Astrocyte of the spinal cord (primary cell): ENCODE results near the gene DYRK1B.

Experiments used
- DNase-seq: peaks from one replicate; pipeline ENCODE4 v3.0.0; 2011; ENCODE audit warnings: low read depth, low spot score
- H3K4me3 ChIP-seq: 2 replicates; pipeline ENCODE4 v1.5.1; 2011; ENCODE audit warnings: low read depth, mild to moderate bottlenecking, low read length, moderate library complexity
- CTCF ChIP-seq: IDR thresholded peaks from 2 replicates; pipeline ENCODE4 v1.5.1; 2012; ENCODE audit warnings: low read depth, mild to moderate bottlenecking, low read length, inconsistent platforms
- in situ Hi-C: cut with HindIII; loops from 2 replicates; pipeline ENCODE4 v1.10.0; 2017; ENCODE audit warnings: low sequenced_read_pairs

Gene DYRK1B

GRCh38 chr19:39848392-39848791, 14.4 kb upstream of the DYRK1B start:
- no peak overlapping the region for H3K4me3 ChIP-seq
- DNase-seq, result no peak
- in situ Hi-C loops, result no loop called here
- no peak for TF ChIP-seq CTCF

DNA sequence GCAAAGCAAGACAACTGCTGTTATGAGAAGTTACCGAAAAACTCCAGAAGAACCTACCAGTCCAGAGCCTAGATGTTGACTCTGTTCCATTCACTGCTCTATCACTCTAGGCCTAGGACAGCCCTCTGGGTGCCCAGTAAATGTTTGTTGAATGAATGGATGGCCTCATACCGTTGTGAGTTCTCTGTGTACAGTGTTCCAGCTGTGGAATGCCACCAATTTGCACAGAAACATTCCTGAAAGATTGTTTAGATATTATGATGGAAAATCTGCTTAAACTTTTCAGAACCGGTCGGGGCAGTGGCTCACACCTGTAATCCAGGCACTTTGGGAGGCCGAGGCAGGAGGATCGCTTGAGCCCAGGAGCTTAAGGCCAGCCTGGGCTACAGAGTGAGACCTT, 13.6 kb upstream of the DYRK1B start:
- H3K4me3 ChIP-seq, result no peak overlapping the region
- in situ Hi-C loops, result no loop called here
- no peak for DNase-seq
- TF ChIP-seq CTCF, result no peak

DNA sequence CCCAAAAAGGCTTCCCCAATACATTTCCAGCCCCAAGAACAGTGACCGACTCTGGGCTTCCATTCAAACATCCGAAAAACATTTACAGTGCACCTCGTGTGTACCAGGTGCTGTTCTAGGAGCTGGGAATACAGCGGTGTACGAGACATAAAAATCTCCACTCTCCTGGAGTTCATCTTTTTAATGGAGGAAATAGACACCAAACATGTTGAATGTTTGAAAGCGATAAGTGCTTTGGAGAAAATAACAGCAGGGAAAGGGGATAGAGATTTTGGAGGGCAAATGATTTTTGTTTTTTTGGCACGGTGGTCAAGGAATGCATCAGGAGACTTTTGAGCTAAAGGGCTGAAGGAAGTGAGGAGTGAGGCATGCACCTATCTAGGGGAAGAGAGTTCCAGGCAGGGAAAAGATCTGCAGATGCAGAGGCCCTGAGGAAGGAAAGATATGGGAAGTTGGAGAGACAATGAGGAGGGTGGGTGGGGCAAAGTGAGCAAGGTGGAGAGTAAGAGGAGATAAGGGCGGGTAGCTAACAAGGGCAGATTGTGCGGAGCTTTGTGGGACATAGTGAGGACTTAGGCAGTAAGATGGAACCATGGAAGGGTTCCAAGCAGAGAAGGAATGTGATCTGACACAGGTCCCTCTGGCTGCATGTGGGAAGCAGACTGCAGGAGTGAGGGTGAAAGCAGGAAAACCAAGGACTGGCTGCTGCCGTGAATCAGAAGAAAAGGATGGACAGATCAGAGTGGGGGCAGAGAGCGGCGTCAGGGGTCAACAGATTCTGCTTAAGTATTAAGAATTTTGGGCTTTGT, 12.9 kb upstream of the DYRK1B start:
- peak overlapping the region; percentile 83 for H3K4me3 ChIP-seq
- TF ChIP-seq CTCF, result no peak
- in situ Hi-C loops, result no loop called here
- DNase-seq, result no peak

DNA sequence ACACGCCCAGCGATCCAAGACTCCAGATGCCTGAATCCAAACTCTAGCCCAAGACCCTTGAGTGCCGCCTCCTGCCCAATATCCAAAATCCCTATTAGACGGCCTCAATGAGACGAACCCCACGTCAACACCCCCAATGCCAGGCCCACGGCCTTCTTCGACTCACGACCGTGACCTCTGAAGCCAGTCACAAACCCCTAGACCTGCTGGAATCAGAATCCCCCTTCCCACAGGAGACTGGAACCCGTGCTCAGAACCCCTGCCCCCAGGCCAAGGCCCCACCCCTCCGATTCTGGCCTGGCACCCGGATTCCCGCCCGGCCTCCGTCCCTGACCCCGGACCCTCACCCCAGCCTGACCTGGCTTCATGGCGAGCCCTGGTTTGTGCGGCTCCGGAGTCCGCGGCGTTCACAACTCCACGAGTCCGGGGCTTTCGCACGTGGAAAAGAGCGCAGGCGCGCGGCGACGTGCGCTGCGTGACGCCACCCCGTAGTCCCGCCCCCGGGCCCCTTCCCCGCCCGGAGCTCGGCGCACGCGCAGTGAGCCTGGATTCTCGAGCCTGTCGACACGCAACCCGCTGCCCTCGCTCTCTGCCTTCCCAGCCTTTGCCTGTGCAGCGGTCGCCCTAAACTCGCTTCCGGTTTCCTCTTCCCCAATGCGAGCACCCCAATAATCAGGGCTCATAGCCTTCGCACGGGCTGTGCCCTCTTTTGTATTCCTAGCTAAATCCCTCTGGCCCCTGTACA, 12.1 kb upstream of the DYRK1B start, which contains the start of gene FBL:
Gene FBL (minus strand): TSS at position 447 of the 745 bp plus-strand sequence. CDS start 79 bp downstream, at position 368.
- in situ Hi-C loops, result no loop called here
- peak; percentile 88 for DNase-seq
- H3K4me3 ChIP-seq, result peak within 1 kb of the TSS; percentile 83
- no peak for TF ChIP-seq CTCF

DNA sequence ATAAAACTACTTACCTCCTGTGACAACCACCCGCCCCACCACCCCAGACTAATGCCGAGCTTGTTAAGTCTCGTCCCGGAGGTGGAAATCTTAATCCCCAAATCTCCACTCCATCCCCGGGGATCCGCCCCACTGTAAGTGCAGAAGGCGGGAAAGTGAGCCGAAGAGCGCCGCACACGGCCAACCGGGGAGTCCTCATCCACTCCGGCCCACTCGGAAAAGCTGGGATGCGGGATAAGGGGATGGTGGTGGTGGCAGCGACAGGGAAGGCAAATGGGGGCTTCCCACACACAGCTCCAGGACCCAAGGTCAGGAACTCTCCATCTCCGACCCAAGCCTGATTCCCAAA, 11.6 kb upstream of the DYRK1B start:
- peak overlapping the region; percentile 83 for H3K4me3 ChIP-seq
- in situ Hi-C loops, result no loop called here
- peak; percentile 20 for DNase-seq
- peak; percentile 31 for TF ChIP-seq CTCF

DNA sequence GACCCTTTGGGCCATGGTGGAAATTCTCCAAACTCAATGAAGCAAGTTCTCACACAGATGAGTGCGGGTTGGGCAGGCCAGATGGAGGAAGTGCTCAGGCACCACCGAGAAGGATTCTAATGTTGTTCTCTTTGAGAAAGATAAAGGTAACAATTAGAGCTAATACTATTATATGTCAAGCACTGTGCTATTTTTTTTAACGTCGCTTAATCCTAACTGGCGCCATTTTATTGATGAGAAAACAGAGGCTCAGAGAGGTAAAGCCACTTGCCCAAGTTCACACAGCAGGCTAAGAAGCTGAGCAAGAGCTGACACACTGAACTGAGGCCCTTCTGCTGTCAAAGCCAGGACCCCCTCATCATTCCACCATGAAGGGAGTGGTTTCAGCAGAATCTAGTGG, 11.2 kb upstream of the DYRK1B start:
- in situ Hi-C loops, result no loop called here
- H3K4me3 ChIP-seq, result peak overlapping the region; percentile 83
- DNase-seq, result no peak
- TF ChIP-seq CTCF, result no peak
